Neuronal stem cell (in vitro differentiated cells): ENCODE results near the gene ERICH2.

Experiments used
- DNase-seq: peaks from one replicate; pipeline ENCODE4 v3.0.0-alpha.2; 2013; ENCODE audit warnings: low spot score
- H2AFZ ChIP-seq: one replicate; pipeline ENCODE4 v1.6.1; 2013; ENCODE audit warnings: mild to moderate bottlenecking, low read length, inconsistent platforms
- H2AK5ac ChIP-seq: 2 replicates; pipeline ENCODE4 v1.6.1; 2013; ENCODE audit warnings: low read depth, mild to moderate bottlenecking, inconsistent platforms, low read length, moderate library complexity, mixed read lengths
- H2BK120ac ChIP-seq: 2 replicates; pipeline ENCODE4 v1.6.1; 2013; ENCODE audit warnings: low read depth, mild to moderate bottlenecking, inconsistent platforms, low read length, moderate library complexity, mixed read lengths
- H2BK12ac ChIP-seq: one replicate; pipeline ENCODE4 v1.6.1; 2013; ENCODE audit warnings: low read length, inconsistent platforms
- H2BK15ac ChIP-seq: 2 replicates; pipeline ENCODE4 v1.6.1; 2013; ENCODE audit warnings: mild to moderate bottlenecking, low read length, inconsistent platforms, mixed read lengths
- H2BK5ac ChIP-seq: one replicate; pipeline ENCODE4 v1.6.1; 2013; ENCODE audit warnings: inconsistent platforms, mild to moderate bottlenecking, low read length, moderate library complexity
- H3K14ac ChIP-seq: one replicate; pipeline ENCODE4 v1.6.1; 2013; ENCODE audit warnings: low read length, inconsistent platforms
- H3K18ac ChIP-seq: 2 replicates; pipeline ENCODE4 v1.6.1; 2013; ENCODE audit warnings: low read length, inconsistent platforms
- H3K23ac ChIP-seq: 2 replicates; pipeline ENCODE4 v1.6.1; 2013; ENCODE audit warnings: low read depth, mild to moderate bottlenecking, mixed read lengths, low read length, inconsistent platforms; ENCODE audit not compliant: poor library complexity
- H3K27ac ChIP-seq: replicated peaks from 3 replicates; pipeline ENCODE4 v1.5.1; 2013; ENCODE audit warnings: low read length, inconsistent platforms
- H3K27me3 ChIP-seq, 3 experiments: 2 replicates each; pipeline ENCODE4 v1.6.1; 2013; ENCODE audit warnings: low read length in 3 of 3, mild to moderate bottlenecking in 2 of 3, inconsistent platforms in 1 of 3, low read depth in 1 of 3, mixed read lengths in 1 of 3, moderate library complexity in 1 of 3; ENCODE audit not compliant: control insufficient read depth in 3 of 3, insufficient read depth in 3 of 3
- H3K36me3 ChIP-seq, 2 donors: replicated peaks in 1 of 2; 2 replicates each; pipeline ENCODE4 v1.6.1; 2013; ENCODE audit warnings: low read length in 2 of 2; ENCODE audit not compliant: control insufficient read depth in 2 of 2, insufficient read depth in 2 of 2
- H3K4ac ChIP-seq: 2 replicates; pipeline ENCODE4 v1.6.1; 2013; ENCODE audit warnings: inconsistent platforms, mild to moderate bottlenecking, low read length, moderate library complexity
- H3K4me1 ChIP-seq, 2 donors: 1 replicate in 1 of 2; 2 replicates in 1 of 2; pipeline ENCODE4 v1.6.1; 2013; ENCODE audit warnings: low read length in 2 of 2, low read depth in 1 of 2; ENCODE audit not compliant: control insufficient read depth in 2 of 2, insufficient read depth in 1 of 2
- H3K4me2 ChIP-seq: one replicate; pipeline ENCODE4 v1.6.1; 2013; ENCODE audit warnings: mild to moderate bottlenecking, low read length, inconsistent platforms; ENCODE audit not compliant: insufficient read depth, poor library complexity, severe bottlenecking
- H3K4me3 ChIP-seq, 2 donors: 2 replicates each; pipeline ENCODE4 v1.5.1; 2013; ENCODE audit warnings: low read length in 2 of 2, mild to moderate bottlenecking in 2 of 2, inconsistent platforms in 1 of 2, moderate library complexity in 1 of 2
- H3K79me1 ChIP-seq: one replicate; pipeline ENCODE4 v1.6.1; 2013; ENCODE audit warnings: low read depth, mild to moderate bottlenecking, inconsistent platforms, low read length, moderate library complexity
- H3K9ac ChIP-seq: one replicate; pipeline ENCODE4 v1.6.1; 2013; ENCODE audit warnings: mild to moderate bottlenecking, low read depth, low read length, inconsistent platforms; ENCODE audit not compliant: poor library complexity
- H3K9me3 ChIP-seq, 2 donors: replicated peaks in 1 of 2; 2 replicates each; pipeline versions ENCODE3 to v1.6.1; 2013; ENCODE audit warnings: low read length in 2 of 2, mild to moderate bottlenecking in 2 of 2, inconsistent platforms in 1 of 2, low read depth in 1 of 2, mixed read lengths in 1 of 2, moderate library complexity in 1 of 2; ENCODE audit not compliant: control insufficient read depth in 2 of 2, insufficient read depth in 1 of 2
- H4K8ac ChIP-seq: one replicate; pipeline ENCODE4 v1.6.1; 2013; ENCODE audit warnings: low read depth, mild to moderate bottlenecking, inconsistent platforms, low read length, moderate library complexity
- H4K91ac ChIP-seq: one replicate; pipeline ENCODE4 v1.6.1; 2013; ENCODE audit warnings: low read length, low read depth, mild to moderate bottlenecking, inconsistent platforms; ENCODE audit not compliant: poor library complexity
- WGBS, 2 donors: extraction: QIAGEN DNeasy Blood & Tissue Kit; methylation state at CpG; one replicate each; pipeline ENCODE4 v1.1.7; 2013; ENCODE audit warnings: missing lambda C conversion rate in 2 of 2, mixed read lengths in 1 of 2; ENCODE audit not compliant: insufficient read length in 2 of 2, insufficient replicate concordance in 1 of 2; ENCODE audit errors: extremely low coverage in 2 of 2; 5-methylcytosine and 5-hydroxymethylcytosine counted together

The ERICH2 gene

DNA sequence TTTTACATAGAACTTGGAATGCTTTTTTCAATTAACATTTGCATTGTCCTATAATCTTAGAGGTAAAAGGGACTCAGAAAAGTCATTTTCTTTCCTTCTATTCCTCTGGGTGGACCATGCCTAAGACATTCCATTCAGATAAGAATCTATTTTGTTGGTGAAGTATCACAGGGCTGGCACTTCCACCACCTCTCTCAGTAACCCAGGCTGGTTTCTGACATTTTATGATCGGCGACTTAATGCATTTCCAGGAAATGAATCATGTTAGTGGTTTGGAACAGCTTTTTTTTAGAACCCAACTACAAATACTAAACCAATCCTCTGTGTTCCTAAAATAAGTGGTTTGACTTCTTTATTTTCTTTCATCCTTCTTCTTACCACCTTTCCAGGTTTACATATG is 73.5 kb downstream of the ERICH2 start:
- Histone ChIP-seq H4K91ac (no peak overlapping the region), H2BK120ac (no peak overlapping the region), H3K9ac (no peak overlapping the region), H3K27ac (no peak overlapping the region), H3K18ac (no peak overlapping the region), H2AFZ (no peak overlapping the region), H4K8ac (no peak overlapping the region), H2BK15ac (no peak overlapping the region), H2BK5ac (no peak overlapping the region), H3K23ac (no peak overlapping the region), H3K4ac (no peak overlapping the region), H3K36me3 (no peaks in the 10 kb centered on the region), H3K14ac (no peak overlapping the region), H3K4me3 (no peak overlapping the region), H2BK12ac (no peak overlapping the region), H2AK5ac (no peak overlapping the region), H3K4me1 (no peaks in the 10 kb centered on the region), H3K79me1 (no peaks in the 10 kb centered on the region), H3K9me3 (no peaks in the 10 kb centered on the region), H3K27me3 (peaks cover 0 to under 1% (median 0%) of the 10 kb centered on the region in 3 experiments), H3K4me2 (no peak overlapping the region)
- no CpG with 5 or more reads among the region's 2 CpGs for WGBS, 2 donors
- no peak for DNase-seq

DNA sequence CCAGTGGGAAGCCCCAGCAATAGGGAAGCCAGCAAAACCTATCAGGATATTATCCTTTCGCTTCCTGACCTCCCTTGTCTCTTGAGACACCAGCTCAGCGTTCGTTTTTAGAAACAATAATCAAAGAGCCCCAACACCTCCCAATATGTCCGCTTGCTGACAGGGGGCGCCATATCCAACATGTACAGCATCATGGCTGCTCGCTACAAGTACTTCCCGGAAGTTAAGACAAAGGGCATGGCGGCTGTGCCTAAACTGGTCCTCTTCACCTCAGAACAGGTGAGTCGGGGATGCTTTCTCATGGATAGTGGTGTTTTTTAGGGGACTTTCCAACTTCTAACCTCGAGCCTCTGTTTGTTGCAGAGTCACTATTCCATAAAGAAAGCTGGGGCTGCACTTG is 75.2 kb downstream of the ERICH2 start:
- peaks cover 0 to 1% of the 10 kb centered on the region in 2 donors for H3K4me1 ChIP-seq
- no peak overlapping the region for H2BK120ac ChIP-seq
- no peak overlapping the region for H4K91ac ChIP-seq
- no peak overlapping the region for H3K4me2 ChIP-seq
- H3K23ac ChIP-seq = no peak overlapping the region
- H3K9me3 ChIP-seq = no peaks in the 10 kb centered on the region
- H2BK5ac ChIP-seq = no peak overlapping the region
- no peak overlapping the region for H3K18ac ChIP-seq
- no peaks in the 10 kb centered on the region for H3K36me3 ChIP-seq
- no peak overlapping the region for H4K8ac ChIP-seq
- no peak overlapping the region for H3K9ac ChIP-seq
- no peaks in the 10 kb centered on the region for H3K79me1 ChIP-seq
- peak overlapping the region; percentile 53 for H2AFZ ChIP-seq
- no peak overlapping the region for H2BK12ac ChIP-seq
- no peak overlapping the region for H2BK15ac ChIP-seq
- H3K27me3 ChIP-seq = peaks cover 0 to 2% (median 0%) of the 10 kb centered on the region in 3 experiments
- H3K4me3 ChIP-seq = no peak overlapping the region
- no peak overlapping the region for H3K4ac ChIP-seq
- WGBS, 2 donors = no CpG with 5 or more reads among the region's 10 CpGs
- H3K14ac ChIP-seq = no peak overlapping the region
- H2AK5ac ChIP-seq = no peak overlapping the region
- no peak overlapping the region for H3K27ac ChIP-seq
- DNase-seq = no peak

DNA sequence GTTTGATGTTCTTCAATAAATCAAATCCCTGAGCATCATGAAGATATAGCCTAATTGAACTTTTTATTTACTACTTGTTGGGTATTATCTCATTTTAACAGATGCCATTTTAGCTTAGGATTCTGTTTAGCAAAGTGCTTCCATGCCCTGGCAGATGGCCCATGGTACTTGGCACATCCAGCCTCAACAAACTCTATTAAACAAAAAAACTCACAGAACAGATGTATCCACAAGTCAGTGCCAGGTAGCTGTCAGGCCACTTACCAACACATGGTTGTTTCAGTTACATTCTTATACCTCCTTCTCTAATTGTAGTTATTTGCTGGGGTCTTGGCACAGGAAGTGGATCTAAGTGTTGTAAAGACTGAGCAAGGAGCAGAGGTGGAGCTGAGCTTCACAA is 76.1 kb downstream of the ERICH2 start:
- Histone ChIP-seq H3K4me1 (peaks cover 0 to 1% of the 10 kb centered on the region in 2 donors), H2AFZ (no peak overlapping the region)

DNA sequence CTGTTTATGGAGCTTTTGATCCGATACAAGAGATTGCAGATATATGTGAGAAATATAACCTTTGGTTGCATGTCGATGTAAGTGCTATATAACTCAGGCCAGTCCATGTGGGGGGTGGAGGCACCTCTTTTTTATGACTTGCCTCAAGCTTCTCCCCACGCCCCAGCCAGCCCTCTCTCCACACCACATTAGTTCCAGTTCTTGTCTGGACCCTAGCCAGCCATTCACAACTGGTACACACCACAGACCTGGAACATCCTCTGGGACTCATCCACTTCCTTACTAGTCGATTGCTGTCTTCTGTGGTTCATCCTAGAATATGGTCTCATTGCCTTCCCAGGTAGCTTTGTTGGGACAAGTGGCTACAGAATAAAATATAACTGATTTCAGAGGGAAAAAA is 77.5 kb downstream of the ERICH2 start:
- Histone ChIP-seq H3K36me3 (no peaks in the 10 kb centered on the region), H3K9me3 (no peaks in the 10 kb centered on the region), H2BK5ac (no peak overlapping the region), H3K4ac (no peak overlapping the region), H2BK120ac (no peak overlapping the region), H4K91ac (no peak overlapping the region), H3K4me2 (no peak overlapping the region), H2BK15ac (no peak overlapping the region), H3K9ac (no peak overlapping the region), H2BK12ac (no peak overlapping the region), H3K79me1 (no peaks in the 10 kb centered on the region), H3K4me1 (peaks cover 0 to 2% of the 10 kb centered on the region in 2 donors), H3K27ac (no peak overlapping the region), H2AK5ac (no peak overlapping the region), H3K4me3 (no peak overlapping the region), H3K27me3 (peaks cover 0 to 2% (median 0%) of the 10 kb centered on the region in 3 experiments), H2AFZ (no peak overlapping the region), H4K8ac (no peak overlapping the region), H3K23ac (no peak overlapping the region), H3K14ac (no peak overlapping the region), H3K18ac (no peak overlapping the region)
- WGBS, 2 donors = no CpG with 5 or more reads among the region's 4 CpGs
- DNase-seq = no peak

More for the DNA sequence above, 76.1 kb downstream of the ERICH2 start:
- no peak overlapping the region for H2AK5ac ChIP-seq
- no peak overlapping the region for H2BK12ac ChIP-seq
- no peaks in the 10 kb centered on the region for H3K36me3 ChIP-seq
- no peak overlapping the region for H3K9ac ChIP-seq
- no peak overlapping the region for H3K14ac ChIP-seq
- no peaks in the 10 kb centered on the region for H3K9me3 ChIP-seq
- H4K8ac ChIP-seq = no peak overlapping the region
- no peak overlapping the region for H3K23ac ChIP-seq
- H3K79me1 ChIP-seq = no peaks in the 10 kb centered on the region
- no peak overlapping the region for H2BK120ac ChIP-seq
- no peak for DNase-seq
- H4K91ac ChIP-seq = no peak overlapping the region
- H2BK15ac ChIP-seq = no peak overlapping the region
- H3K27ac ChIP-seq = no peak overlapping the region
- no peak overlapping the region for H3K4ac ChIP-seq
- H2BK5ac ChIP-seq = no peak overlapping the region
- H3K4me3 ChIP-seq = no peak overlapping the region
- no peak overlapping the region for H3K18ac ChIP-seq
- no peak overlapping the region for H3K4me2 ChIP-seq
- peaks cover 0 to 2% (median 0%) of the 10 kb centered on the region in 3 experiments for H3K27me3 ChIP-seq
